DOHH2 (cell line): ENCODE measurements around the gene SLC7A11.

Experiments used
- EZH2phosphoT487 ChIP-seq: fragments of 200-600 bp; sonication (generic); IDR thresholded peaks from 2 replicates; pipeline ENCODE4 v1.6.1; 2017; ENCODE audit warnings: borderline replicate concordance, mild to moderate bottlenecking, antibody characterized with exemption, low read length, moderate library complexity, mixed read lengths
- TF ChIP-seq, protein P1 (sequence below): fragments of 200-600 bp; sonication (generic); IDR thresholded peaks from one replicate; pipeline ENCODE4 v1.5.1; 2014; ENCODE audit warnings: antibody characterized with exemption, mild to moderate bottlenecking, low read depth, low read length; ENCODE audit not compliant: poor library complexity, severe bottlenecking

DNA sequence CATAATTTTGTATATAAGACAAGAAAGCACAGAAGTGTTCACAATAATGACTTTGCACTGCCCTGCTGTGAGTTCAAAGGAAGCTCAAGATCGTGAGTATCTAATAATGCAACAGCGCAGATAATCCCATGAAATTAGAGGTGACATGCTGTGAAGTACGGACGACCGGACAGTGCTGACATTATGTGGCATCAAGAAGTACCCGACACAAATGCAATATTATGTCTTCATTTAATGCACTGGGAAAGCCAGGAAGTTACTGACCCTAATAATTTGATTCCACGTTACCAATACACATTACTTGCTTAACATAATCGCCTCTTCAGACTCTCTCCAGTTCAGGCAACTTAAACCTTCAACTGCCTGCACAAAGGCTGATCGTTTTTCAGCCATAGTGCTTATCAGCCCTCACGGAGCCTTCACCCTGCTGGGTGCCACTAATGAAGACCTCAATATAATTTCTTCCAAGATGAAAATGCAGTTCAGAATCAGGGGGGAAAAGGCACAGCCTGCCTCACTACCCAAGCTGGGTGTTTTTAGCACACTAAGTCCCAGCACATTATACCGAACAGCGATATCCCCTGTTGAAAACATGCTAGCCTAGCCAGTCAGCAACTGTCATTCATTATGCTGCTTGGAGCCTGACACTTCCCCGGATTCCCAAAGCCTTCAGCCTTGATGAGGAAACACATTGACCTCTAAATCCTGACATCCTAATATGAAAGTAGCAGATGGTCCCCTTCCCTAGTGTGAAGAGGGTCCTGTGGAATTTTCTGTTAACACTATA lies 56.1 kb downstream of the SLC7A11 start:
- TF ChIP-seq, protein P1, sequence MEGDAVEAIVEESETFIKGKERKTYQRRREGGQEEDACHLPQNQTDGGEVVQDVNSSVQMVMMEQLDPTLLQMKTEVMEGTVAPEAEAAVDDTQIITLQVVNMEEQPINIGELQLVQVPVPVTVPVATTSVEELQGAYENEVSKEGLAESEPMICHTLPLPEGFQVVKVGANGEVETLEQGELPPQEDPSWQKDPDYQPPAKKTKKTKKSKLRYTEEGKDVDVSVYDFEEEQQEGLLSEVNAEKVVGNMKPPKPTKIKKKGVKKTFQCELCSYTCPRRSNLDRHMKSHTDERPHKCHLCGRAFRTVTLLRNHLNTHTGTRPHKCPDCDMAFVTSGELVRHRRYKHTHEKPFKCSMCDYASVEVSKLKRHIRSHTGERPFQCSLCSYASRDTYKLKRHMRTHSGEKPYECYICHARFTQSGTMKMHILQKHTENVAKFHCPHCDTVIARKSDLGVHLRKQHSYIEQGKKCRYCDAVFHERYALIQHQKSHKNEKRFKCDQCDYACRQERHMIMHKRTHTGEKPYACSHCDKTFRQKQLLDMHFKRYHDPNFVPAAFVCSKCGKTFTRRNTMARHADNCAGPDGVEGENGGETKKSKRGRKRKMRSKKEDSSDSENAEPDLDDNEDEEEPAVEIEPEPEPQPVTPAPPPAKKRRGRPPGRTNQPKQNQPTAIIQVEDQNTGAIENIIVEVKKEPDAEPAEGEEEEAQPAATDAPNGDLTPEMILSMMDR, result no peak
- TF ChIP-seq EZH2phosphoT487, result no peak
